Measurements from ENCODE around the gene ZNF366. TPM values are rescaled to one million over a fixed set of nuclear protein-coding genes. Genes with fewer than 3 reads are reported as not detected.

Gene ZNF366
- total RNA-seq, 1 donor from 2014 or later: not detected

DNA sequence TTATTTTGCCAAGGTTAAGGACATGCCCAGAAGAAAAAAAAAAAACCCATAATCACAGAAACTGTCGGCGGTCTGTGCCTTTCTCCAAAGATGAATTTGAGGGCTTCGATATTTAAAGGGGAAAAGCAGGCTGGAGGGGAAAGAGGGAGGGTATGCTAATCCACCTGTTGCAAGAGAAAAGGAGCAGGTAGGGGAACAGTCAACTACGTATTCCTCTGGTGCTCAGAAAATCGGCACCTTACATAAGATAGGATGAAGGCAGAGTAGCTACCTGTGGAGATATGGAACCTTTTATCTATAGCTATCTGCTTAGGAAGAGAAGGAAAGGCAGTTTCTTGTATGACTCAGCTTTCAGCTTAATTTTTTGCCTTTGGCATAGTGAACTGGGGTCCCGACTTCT lies 109.4 kb downstream of the ZNF366 start:
- Mint-ChIP-seq H3K9me3 (ENCODE audit: unreplicated experiment) (peaks cover 16% of the 10 kb centered on the region), H3K27me3 (ENCODE audit: low read depth, unreplicated experiment) (peaks cover 3% of the 10 kb centered on the region), H3K36me3 (ENCODE audit: low read depth, unreplicated experiment) (peaks cover 3% of the 10 kb centered on the region), H3K4me1 (ENCODE audit: low read depth, unreplicated experiment) (peaks cover 11% of the 10 kb centered on the region), H3K4me3 (ENCODE audit: unreplicated experiment) (no peak overlapping the region), H3K27ac (ENCODE audit: unreplicated experiment) (no peak overlapping the region)
- Histone ChIP-seq H3K27me3 (ENCODE audit: insufficient read depth, low read length) (no peaks in the 10 kb centered on the region), H4K20me1 (ENCODE audit: insufficient read depth, low read length) (no peaks in the 10 kb centered on the region), H3K4me1 (ENCODE audit: insufficient read depth, low read length) (no peaks in the 10 kb centered on the region), H3K9me3 (ENCODE audit: insufficient read depth, low read depth, low read length) (no peaks in the 10 kb centered on the region), H3K79me2 (ENCODE audit: insufficient read depth, low read length) (no peaks in the 10 kb centered on the region), H3K27ac (ENCODE audit: low read depth, low read length) (no peak overlapping the region), H3K36me3 (ENCODE audit: insufficient read depth, low read length) (no peaks in the 10 kb centered on the region), H3K4me2 (ENCODE audit: low read length) (no peak overlapping the region), H3K9ac (ENCODE audit: low read length) (no peak overlapping the region), H2AFZ (ENCODE audit: low read depth, low read length) (no peak overlapping the region), H3K4me3 (ENCODE audit: insufficient read depth, low read depth, low read length) (no peak overlapping the region)
- DNase-seq (ENCODE audit: low read depth) (no peak), FAIRE-seq (no peak)
- TF ChIP-seq, protein P1, sequence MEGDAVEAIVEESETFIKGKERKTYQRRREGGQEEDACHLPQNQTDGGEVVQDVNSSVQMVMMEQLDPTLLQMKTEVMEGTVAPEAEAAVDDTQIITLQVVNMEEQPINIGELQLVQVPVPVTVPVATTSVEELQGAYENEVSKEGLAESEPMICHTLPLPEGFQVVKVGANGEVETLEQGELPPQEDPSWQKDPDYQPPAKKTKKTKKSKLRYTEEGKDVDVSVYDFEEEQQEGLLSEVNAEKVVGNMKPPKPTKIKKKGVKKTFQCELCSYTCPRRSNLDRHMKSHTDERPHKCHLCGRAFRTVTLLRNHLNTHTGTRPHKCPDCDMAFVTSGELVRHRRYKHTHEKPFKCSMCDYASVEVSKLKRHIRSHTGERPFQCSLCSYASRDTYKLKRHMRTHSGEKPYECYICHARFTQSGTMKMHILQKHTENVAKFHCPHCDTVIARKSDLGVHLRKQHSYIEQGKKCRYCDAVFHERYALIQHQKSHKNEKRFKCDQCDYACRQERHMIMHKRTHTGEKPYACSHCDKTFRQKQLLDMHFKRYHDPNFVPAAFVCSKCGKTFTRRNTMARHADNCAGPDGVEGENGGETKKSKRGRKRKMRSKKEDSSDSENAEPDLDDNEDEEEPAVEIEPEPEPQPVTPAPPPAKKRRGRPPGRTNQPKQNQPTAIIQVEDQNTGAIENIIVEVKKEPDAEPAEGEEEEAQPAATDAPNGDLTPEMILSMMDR (IDR thresholded peaks at IDR 0.05; ENCODE audit: insufficient read depth, low read depth, low read length): no peak
- no peak for TF ChIP-seq EZH2 (IDR thresholded peaks at IDR 0.05; ENCODE audit: insufficient read depth, low read length)

DNA sequence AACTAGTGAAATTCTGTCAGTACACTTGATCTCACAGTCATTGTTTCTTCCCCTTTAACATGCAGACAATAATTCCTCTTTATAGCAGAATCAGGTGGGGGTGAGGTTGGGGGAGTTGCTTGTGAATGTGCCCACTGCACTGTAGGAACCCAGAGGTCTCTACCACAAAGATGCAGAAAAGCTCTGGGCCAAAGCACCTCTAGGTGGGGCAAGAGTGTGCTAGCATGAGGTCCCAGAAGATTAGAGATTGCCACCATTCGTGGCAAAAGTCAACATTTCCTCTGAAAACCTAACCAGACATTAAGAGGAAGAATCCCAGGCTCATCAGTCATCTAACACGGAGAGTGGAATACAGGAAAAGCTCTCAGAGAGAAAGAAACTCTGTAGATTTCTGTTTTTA lies 112.5 kb downstream of the ZNF366 start:
- Mint-ChIP-seq H3K36me3 (ENCODE audit: low read depth, unreplicated experiment) (no peaks in the 10 kb centered on the region), H3K27ac (ENCODE audit: unreplicated experiment) (no peak overlapping the region), H3K4me3 (ENCODE audit: unreplicated experiment) (no peak overlapping the region), H3K9me3 (ENCODE audit: unreplicated experiment) (no peaks in the 10 kb centered on the region), H3K27me3 (ENCODE audit: low read depth, unreplicated experiment) (peaks cover 3% of the 10 kb centered on the region), H3K4me1 (ENCODE audit: low read depth, unreplicated experiment) (peaks cover 7% of the 10 kb centered on the region)
- H3K4me1 ChIP-seq (ENCODE audit: insufficient read depth, low read length): no peaks in the 10 kb centered on the region
- no peak overlapping the region for H3K4me2 ChIP-seq (ENCODE audit: low read length)
- H3K9me3 ChIP-seq (ENCODE audit: insufficient read depth, low read depth, low read length): no peaks in the 10 kb centered on the region
- no peak overlapping the region for H3K4me3 ChIP-seq (ENCODE audit: insufficient read depth, low read depth, low read length)
- H3K36me3 ChIP-seq (ENCODE audit: insufficient read depth, low read length): no peaks in the 10 kb centered on the region
- no peak overlapping the region for H3K9ac ChIP-seq (ENCODE audit: low read length)
- H4K20me1 ChIP-seq (ENCODE audit: insufficient read depth, low read length): no peaks in the 10 kb centered on the region
- H3K79me2 ChIP-seq (ENCODE audit: insufficient read depth, low read length): no peaks in the 10 kb centered on the region
- no peak overlapping the region for H3K27ac ChIP-seq (ENCODE audit: low read depth, low read length)
- TF ChIP-seq, protein P1 (IDR thresholded peaks at IDR 0.05; ENCODE audit: insufficient read depth, low read depth, low read length): no peak
- no peaks in the 10 kb centered on the region for H3K27me3 ChIP-seq (ENCODE audit: insufficient read depth, low read length)
- no peak for FAIRE-seq
- DNase-seq (ENCODE audit: low read depth): no peak
- no peak overlapping the region for H2AFZ ChIP-seq (ENCODE audit: low read depth, low read length)

DNA sequence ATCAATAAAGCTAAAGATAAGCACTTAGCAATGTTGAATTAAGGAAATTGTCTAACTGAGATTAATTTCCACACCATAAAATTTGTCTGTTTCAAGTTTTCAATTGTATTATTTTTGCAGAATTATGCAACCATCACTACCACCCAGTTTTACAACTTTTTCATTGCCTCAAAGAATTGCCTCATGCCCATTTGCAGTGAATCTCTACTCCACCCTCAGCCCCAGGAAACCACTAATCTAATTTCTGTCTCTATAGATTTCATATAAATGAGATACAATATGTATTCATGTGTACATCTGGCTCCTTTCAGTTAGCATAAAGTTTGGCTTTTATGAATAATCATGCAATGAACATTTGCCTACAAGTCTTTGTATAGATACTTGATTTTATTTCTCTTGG lies 114.2 kb downstream of the ZNF366 start:
- H3K9me3 Mint-ChIP-seq (ENCODE audit: unreplicated experiment): no peaks in the 10 kb centered on the region
- Histone ChIP-seq H3K27ac (ENCODE audit: low read depth, low read length) (no peak overlapping the region), H3K4me3 (ENCODE audit: insufficient read depth, low read depth, low read length) (no peak overlapping the region), H4K20me1 (ENCODE audit: insufficient read depth, low read length) (no peaks in the 10 kb centered on the region), H3K27me3 (ENCODE audit: insufficient read depth, low read length) (no peaks in the 10 kb centered on the region), H3K4me2 (ENCODE audit: low read length) (no peak overlapping the region), H3K9ac (ENCODE audit: low read length) (no peak overlapping the region), H3K4me1 (ENCODE audit: insufficient read depth, low read length) (peaks cover 12% of the 10 kb centered on the region), H3K36me3 (ENCODE audit: insufficient read depth, low read length) (no peaks in the 10 kb centered on the region), H2AFZ (ENCODE audit: low read depth, low read length) (no peak overlapping the region), H3K79me2 (ENCODE audit: insufficient read depth, low read length) (no peaks in the 10 kb centered on the region), H3K9me3 (ENCODE audit: insufficient read depth, low read depth, low read length) (no peaks in the 10 kb centered on the region)
- no peak overlapping the region for H3K4me3 Mint-ChIP-seq (ENCODE audit: unreplicated experiment)
- H3K27ac Mint-ChIP-seq (ENCODE audit: unreplicated experiment): no peak overlapping the region
- H3K4me1 Mint-ChIP-seq (ENCODE audit: low read depth, unreplicated experiment): peaks cover 13% of the 10 kb centered on the region
- H3K36me3 Mint-ChIP-seq (ENCODE audit: low read depth, unreplicated experiment): no peaks in the 10 kb centered on the region
- TF ChIP-seq EZH2 (IDR thresholded peaks at IDR 0.05; ENCODE audit: insufficient read depth, low read length): no peak
- peaks cover 3% of the 10 kb centered on the region for H3K27me3 Mint-ChIP-seq (ENCODE audit: low read depth, unreplicated experiment)
- FAIRE-seq (no peak), DNase-seq (ENCODE audit: low read depth) (no peak)

Other genes starting within 250 kb of the ZNF366 start
- 37.0 and 43.6 TPM in 2 replicates for gene MRPS27, start 187.2 kb downstream of the ZNF366 start, total RNA-seq
- gene PTCD2, start 187.0 kb downstream of the ZNF366 start, total RNA-seq: 11.4 and 13.5 TPM in 2 replicates

All from astrocyte (in vitro differentiated cells and primary cell).